ENCODE results near the gene TLE3.

DNA sequence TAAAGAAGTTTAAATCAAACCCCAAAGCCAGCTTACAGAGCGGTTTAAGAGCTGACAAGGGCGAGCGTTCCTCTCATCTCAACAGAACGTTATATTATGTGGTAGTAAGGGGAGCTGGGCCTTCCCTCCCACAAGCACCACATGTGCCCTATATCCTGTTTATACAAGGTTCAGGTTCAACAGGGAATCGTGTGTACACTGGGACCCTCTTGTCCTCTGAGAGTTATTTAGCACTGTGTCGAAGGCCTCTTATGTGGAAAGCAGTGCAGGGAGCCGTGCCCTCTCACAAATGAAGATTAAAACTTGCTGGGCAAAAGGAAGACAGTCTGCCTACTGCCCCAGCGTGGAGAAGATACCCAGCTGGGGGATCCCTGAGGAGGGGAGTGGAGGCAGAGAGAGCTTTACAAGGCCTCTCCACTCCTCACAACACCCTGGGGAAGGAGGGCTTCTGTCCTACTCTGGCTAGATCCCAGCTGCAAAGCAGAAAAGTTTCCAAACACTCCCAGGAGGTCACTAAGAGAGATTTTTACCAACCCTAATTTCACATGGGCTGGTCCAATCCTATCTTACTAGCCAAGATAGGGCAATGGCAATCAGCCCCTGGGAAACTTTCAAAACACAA, 2.9 kb downstream of the TLE3 start:
- TF ChIP-seq POLR2A (IDR thresholded peaks at IDR 0.05), result no peak
- TF ChIP-seq, protein P1, sequence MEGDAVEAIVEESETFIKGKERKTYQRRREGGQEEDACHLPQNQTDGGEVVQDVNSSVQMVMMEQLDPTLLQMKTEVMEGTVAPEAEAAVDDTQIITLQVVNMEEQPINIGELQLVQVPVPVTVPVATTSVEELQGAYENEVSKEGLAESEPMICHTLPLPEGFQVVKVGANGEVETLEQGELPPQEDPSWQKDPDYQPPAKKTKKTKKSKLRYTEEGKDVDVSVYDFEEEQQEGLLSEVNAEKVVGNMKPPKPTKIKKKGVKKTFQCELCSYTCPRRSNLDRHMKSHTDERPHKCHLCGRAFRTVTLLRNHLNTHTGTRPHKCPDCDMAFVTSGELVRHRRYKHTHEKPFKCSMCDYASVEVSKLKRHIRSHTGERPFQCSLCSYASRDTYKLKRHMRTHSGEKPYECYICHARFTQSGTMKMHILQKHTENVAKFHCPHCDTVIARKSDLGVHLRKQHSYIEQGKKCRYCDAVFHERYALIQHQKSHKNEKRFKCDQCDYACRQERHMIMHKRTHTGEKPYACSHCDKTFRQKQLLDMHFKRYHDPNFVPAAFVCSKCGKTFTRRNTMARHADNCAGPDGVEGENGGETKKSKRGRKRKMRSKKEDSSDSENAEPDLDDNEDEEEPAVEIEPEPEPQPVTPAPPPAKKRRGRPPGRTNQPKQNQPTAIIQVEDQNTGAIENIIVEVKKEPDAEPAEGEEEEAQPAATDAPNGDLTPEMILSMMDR (IDR thresholded peaks at IDR 0.05), result no peak
- no peak for TF ChIP-seq EP300 (IDR thresholded peaks at IDR 0.05)
